Smooth muscle cell (in vitro differentiated cells): ENCODE data around the gene SLC6A12. TPM values are rescaled to one million over a fixed set of nuclear protein-coding genes. Genes with fewer than 3 reads are reported as not detected.

ENCODE experiments used
- DNase-seq: peaks from one replicate; lab custom pipeline; 2025; ENCODE audit not compliant: unreplicated experiment; lab: John Stamatoyannopoulos, UW
- H2AFZ ChIP-seq: fragments of 200-600 bp; sonication (generic); 2 replicates; pipeline ENCODE4 v1.6.0; 2016; ENCODE audit warnings: antibody characterized with exemption, low read depth, mild to moderate bottlenecking
- H3F3A ChIP-seq: fragments of 200-600 bp; sonication (generic); 2 replicates; pipeline ENCODE4 v1.6.0; 2017; ENCODE audit warnings: antibody characterized with exemption, low read depth
- H3K27ac ChIP-seq: fragments of 200-600 bp; sonication (generic); 2 replicates; pipeline ENCODE4 v1.5.1; 2016; ENCODE audit warnings: low read depth, mild to moderate bottlenecking
- H3K27me3 ChIP-seq: fragments of 200-600 bp; sonication (generic); 2 replicates; pipeline ENCODE4 v1.6.1; 2016; ENCODE audit warnings: low read depth, mild to moderate bottlenecking
- H3K36me3 ChIP-seq: fragments of 200-600 bp; sonication (generic); 2 replicates; pipeline ENCODE4 v1.5.1; 2016; ENCODE audit warnings: low read depth
- H3K4me1 ChIP-seq: fragments of 200-600 bp; sonication (generic); 2 replicates; pipeline ENCODE4 v1.5.1; 2016; ENCODE audit warnings: low read depth
- H3K4me2 ChIP-seq: fragments of 200-600 bp; sonication (generic); 2 replicates; pipeline ENCODE4 v1.6.0; 2016; ENCODE audit warnings: mild to moderate bottlenecking
- H3K4me3 ChIP-seq: fragments of 200-600 bp; sonication (generic); 2 replicates; pipeline ENCODE4 v1.5.1; 2016; ENCODE audit warnings: mild to moderate bottlenecking
- H3K79me2 ChIP-seq: fragments of 200-600 bp; sonication (generic); 2 replicates; pipeline ENCODE4 v1.6.0; 2016; ENCODE audit warnings: low read depth, mild to moderate bottlenecking
- H3K9ac ChIP-seq: fragments of 200-600 bp; sonication (generic); 2 replicates; pipeline ENCODE4 v1.6.0; 2016; ENCODE audit warnings: low read depth
- H3K9me3 ChIP-seq: fragments of 200-600 bp; sonication (generic); replicated peaks from 2 replicates; pipeline ENCODE4 v1.5.1; 2016; ENCODE audit warnings: low read depth
- H4K20me1 ChIP-seq: fragments of 200-600 bp; sonication (generic); 2 replicates; pipeline ENCODE4 v1.6.0; 2016; ENCODE audit warnings: low read depth
- CTCF ChIP-seq: fragments of 200-600 bp; sonication (generic); IDR thresholded peaks from 2 replicates; pipeline ENCODE4 v1.5.1; 2017; ENCODE audit warnings: borderline replicate concordance, mild to moderate bottlenecking, antibody characterized with exemption; ENCODE audit not compliant: insufficient read depth, poor library complexity, severe bottlenecking
- WGBS: methylation state at CpG from one replicate; pipeline ENCODE4 v1.1.7; 2016; ENCODE audit warnings: low lambda C conversion rate; 5-methylcytosine and 5-hydroxymethylcytosine counted together
- polyA plus RNA-seq: library from polyadenylated mRNA; unstranded; fragments of >200 nt; fragmentation: Nextera tagmentation; extraction: Ambion mirVana; gene quantifications from 2 replicates; pipeline ENCODE4 v1.2.1, GENCODE V29; 2016
- total RNA-seq: library from RNA; depleted of rRNA; stranded (reverse); fragments of >200 nt; gene quantifications from 2 replicates; pipeline ENCODE4 v1.2.3, GENCODE V29; 2014

Gene SLC6A12
- total and polyA plus RNA-seq, 2 experiments from 2014 or later: 0.22 TPM; not detected in 1

DNA sequence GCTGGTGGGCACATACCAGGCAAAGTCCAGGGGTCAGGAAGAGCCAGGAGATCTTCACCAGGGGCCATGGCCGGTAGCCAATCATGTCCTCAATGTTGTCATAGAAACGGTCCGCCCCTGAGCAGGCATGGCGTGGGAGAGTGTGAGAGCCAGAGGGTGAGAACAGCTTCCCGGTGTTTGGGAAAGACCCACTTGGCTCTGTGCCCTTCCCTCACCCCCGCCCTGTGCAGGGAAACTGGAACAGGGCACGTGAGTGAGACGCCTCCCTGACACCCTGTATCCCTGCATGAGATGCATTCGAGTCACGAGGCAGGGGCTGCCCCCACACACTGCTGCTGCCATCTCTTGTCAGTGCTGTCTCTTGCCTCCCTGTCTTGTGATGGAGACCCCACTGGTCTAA, 20.7 kb downstream of the SLC6A12 start:
- Histone ChIP-seq H3F3A (no peaks in the 10 kb centered on the region), H3K4me2 (no peak overlapping the region), H3K79me2 (no peaks in the 10 kb centered on the region), H3K9ac (no peak overlapping the region), H3K36me3 (no peaks in the 10 kb centered on the region), H3K27ac (no peak overlapping the region), H2AFZ (no peak overlapping the region), H3K4me3 (no peak overlapping the region), H4K20me1 (no peaks in the 10 kb centered on the region), H3K4me1 (peaks cover 2% of the 10 kb centered on the region), H3K27me3 (peaks cover 4% of the 10 kb centered on the region), H3K9me3 (no peaks in the 10 kb centered on the region)
- 80% methylated on average over 10 of the region's 10 CpGs for WGBS
- no peak for TF ChIP-seq CTCF
- no peak for DNase-seq

DNA sequence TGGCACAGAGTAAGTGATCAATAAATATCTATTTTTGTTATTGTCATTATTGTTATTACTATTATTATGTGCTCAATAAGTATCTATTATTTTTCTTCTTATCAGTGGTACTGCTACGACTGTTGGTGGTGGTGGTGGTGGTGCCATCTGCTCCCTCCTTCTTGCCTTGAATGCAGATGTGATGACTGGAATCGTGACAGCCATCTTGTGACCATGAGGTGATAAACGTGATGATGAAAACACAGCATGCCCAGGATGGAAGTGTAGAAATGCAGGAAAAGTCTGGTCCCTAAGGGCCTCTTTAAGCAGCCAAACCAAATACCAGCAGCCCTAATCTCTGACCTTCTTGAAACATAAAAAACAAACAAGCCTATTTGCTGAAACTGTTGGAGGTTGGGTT, 22.4 kb downstream of the SLC6A12 start:
- H3K36me3 ChIP-seq: no peaks in the 10 kb centered on the region
- H3K9ac ChIP-seq: no peak overlapping the region
- no peak overlapping the region for H3K4me2 ChIP-seq
- TF ChIP-seq CTCF: no peak
- H3K27me3 ChIP-seq: peaks cover 4% of the 10 kb centered on the region
- no peak overlapping the region for H2AFZ ChIP-seq
- no peak for DNase-seq
- no peak overlapping the region for H3K27ac ChIP-seq
- peaks cover 2% of the 10 kb centered on the region for H3K4me1 ChIP-seq
- H3K4me3 ChIP-seq: no peak overlapping the region
- H4K20me1 ChIP-seq: no peaks in the 10 kb centered on the region
- no peaks in the 10 kb centered on the region for H3F3A ChIP-seq
- no peaks in the 10 kb centered on the region for H3K79me2 ChIP-seq
- WGBS: 89% methylated on average over 3 of the region's 3 CpGs
- no peaks in the 10 kb centered on the region for H3K9me3 ChIP-seq

DNA sequence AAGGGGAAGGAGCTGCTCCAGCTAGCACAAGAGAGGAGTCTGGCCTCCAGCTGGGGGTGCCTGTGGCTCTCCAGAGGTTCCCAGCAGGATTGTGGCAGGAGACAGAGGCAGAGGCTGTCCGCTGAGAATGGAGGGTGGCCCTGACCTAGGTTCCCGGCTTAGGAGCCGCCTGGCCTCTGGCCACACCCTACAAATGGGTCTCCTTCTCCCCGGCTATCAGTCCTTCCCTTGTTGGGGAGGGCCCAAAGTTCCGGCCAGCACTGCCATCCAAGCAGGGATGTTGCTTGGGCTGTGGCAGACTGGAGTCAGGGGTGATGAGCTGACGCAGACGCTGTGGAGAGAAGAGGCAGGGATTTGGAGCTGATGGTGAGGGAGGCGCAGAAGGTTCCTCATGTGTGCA, 23.1 kb downstream of the SLC6A12 start:
- no peak for TF ChIP-seq CTCF
- H2AFZ ChIP-seq: no peak overlapping the region
- no peak overlapping the region for H3K9ac ChIP-seq
- H3F3A ChIP-seq: no peaks in the 10 kb centered on the region
- H3K9me3 ChIP-seq: no peaks in the 10 kb centered on the region
- H3K36me3 ChIP-seq: no peaks in the 10 kb centered on the region
- H4K20me1 ChIP-seq: no peaks in the 10 kb centered on the region
- WGBS: 95% methylated on average over 8 of the region's 8 CpGs
- no peak for DNase-seq
- H3K27me3 ChIP-seq: peaks cover 4% of the 10 kb centered on the region
- H3K4me3 ChIP-seq: no peak overlapping the region
- no peaks in the 10 kb centered on the region for H3K79me2 ChIP-seq
- H3K4me1 ChIP-seq: peaks cover 2% of the 10 kb centered on the region
- H3K27ac ChIP-seq: no peak overlapping the region
- no peak overlapping the region for H3K4me2 ChIP-seq

- no peak overlapping the region for H3K9ac ChIP-seq
- no peaks in the 10 kb centered on the region for H3F3A ChIP-seq
- H3K36me3 ChIP-seq: no peaks in the 10 kb centered on the region
- H4K20me1 ChIP-seq: no peaks in the 10 kb centered on the region
- H3K4me3 ChIP-seq: no peak overlapping the region
- H3K4me1 ChIP-seq: peaks cover 2% of the 10 kb centered on the region
- no peaks in the 10 kb centered on the region for H3K9me3 ChIP-seq
- H3K27me3 ChIP-seq: peaks cover 4% of the 10 kb centered on the region
- TF ChIP-seq CTCF: no peak
- 74% methylated on average over 6 of the region's 6 CpGs for WGBS
- peak overlapping the region; percentile 97 for H3K4me2 ChIP-seq
- no peak overlapping the region for H3K27ac ChIP-seq
- no peak for DNase-seq
- H2AFZ ChIP-seq: no peak overlapping the region
- H3K79me2 ChIP-seq: no peaks in the 10 kb centered on the region
Measured at GRCh38 chr12:189622-189962, 24.4 kb downstream of the SLC6A12 start.
